Stimulated activated naive CD8-positive, alpha-beta T cell treated with anti-CD3 and anti-CD28 coated beads, Interleukin-15, Interleukin-2, amounts not matched to agents 100 U/mL and 50 U/mL, for 24 hours (primary cell): Measurements from ENCODE around the gene HHIPL2.
"Not testable (repeated sequence)": the region's sequence is repeated elsewhere in the genome, so short reads cannot be mapped to it uniquely, and the experiment has no call there.

Experiments used
- ATAC-seq: fragments of 150-1000 bp; cut with Tn5 transposase; one replicate; pipeline ENCODE4 v1.10.0; 2021
- DNase-seq: peaks from one replicate; pipeline ENCODE4 v3.0.0; 2021

HHIPL2 gene

GRCh38 chr1:222539951-222540597 lies 7.8 kb downstream of the HHIPL2 start:
- DNase-seq (no peak), ATAC-seq (no peak)

GRCh38 chr1:222535455-222535854 lies 12.4 kb downstream of the HHIPL2 start:
- DNase-seq, result no peak
- no peak for ATAC-seq

GRCh38 chr1:222530852-222531251 lies 17.1 kb downstream of the HHIPL2 start:
- DNase-seq (no peak), ATAC-seq (no peak)

GRCh38 chr1:222529916-222530315 lies 18.0 kb downstream of the HHIPL2 start:
- DNase-seq, result no peak
- ATAC-seq, result no peak

- ATAC-seq (no peak), DNase-seq (no peak)
These were observed 18.7 kb downstream of the HHIPL2 start for GRCh38 chr1:222529181-222529580.

- ATAC-seq, result no peak
- DNase-seq, result no peak
These were observed 22.0 kb downstream of the HHIPL2 start for GRCh38 chr1:222525951-222526350.

- no peak for ATAC-seq
- DNase-seq, result no peak
These were observed 24.1 kb downstream of the HHIPL2 start for GRCh38 chr1:222523852-222524251.

GRCh38 chr1:222522105-222522915 lies 25.6 kb downstream of the HHIPL2 start:
- no peak for DNase-seq
- ATAC-seq, result no peak

GRCh38 chr1:222521299-222522104 lies 26.4 kb downstream of the HHIPL2 start:
- ATAC-seq (no peak), DNase-seq (no peak)

GRCh38 chr1:222489496-222489895 lies 58.4 kb downstream of the HHIPL2 start:
- ATAC-seq, DNase-seq: not testable (repeated sequence)

GRCh38 chr1:222487774-222488173 lies 60.1 kb downstream of the HHIPL2 start:
- not testable (repeated sequence) for ATAC-seq, DNase-seq

GRCh38 chr1:222484005-222484404 lies 63.9 kb downstream of the HHIPL2 start:
- DNase-seq, ATAC-seq: not testable (repeated sequence)

GRCh38 chr1:222479567-222479966 lies 68.3 kb downstream of the HHIPL2 start:
- not testable (repeated sequence) for ATAC-seq, DNase-seq

- ATAC-seq, DNase-seq: not testable (repeated sequence)
These were observed 71.5 kb downstream of the HHIPL2 start for GRCh38 chr1:222476436-222476835.

GRCh38 chr1:222473717-222474116 lies 74.2 kb downstream of the HHIPL2 start:
- ATAC-seq, DNase-seq: not testable (repeated sequence)

GRCh38 chr1:222472776-222473540 lies 74.9 kb downstream of the HHIPL2 start:
- DNase-seq, ATAC-seq: not testable (repeated sequence)
